ENCODE results near the gene CCDC85B.

The CCDC85B gene

GRCh38 chr11:65932558-65932919, 42.1 kb downstream of the CCDC85B start:
- H3K4me3 ChIP-seq (ENCODE audit: low read length), result no peak overlapping the region
- no peak for DNase-seq (ENCODE audit: low read depth)
- TF ChIP-seq CTCF (conservative IDR thresholded peaks at IDR 0.05; ENCODE audit: low read depth, low read length), result no peak

GRCh38 chr11:65934014-65934413, 43.5 kb downstream of the CCDC85B start:
- no peak overlapping the region for H3K4me3 ChIP-seq (ENCODE audit: low read length)
- no peak for DNase-seq (ENCODE audit: low read depth)
- no peak for TF ChIP-seq CTCF (conservative IDR thresholded peaks at IDR 0.05; ENCODE audit: low read depth, low read length)

DNA sequence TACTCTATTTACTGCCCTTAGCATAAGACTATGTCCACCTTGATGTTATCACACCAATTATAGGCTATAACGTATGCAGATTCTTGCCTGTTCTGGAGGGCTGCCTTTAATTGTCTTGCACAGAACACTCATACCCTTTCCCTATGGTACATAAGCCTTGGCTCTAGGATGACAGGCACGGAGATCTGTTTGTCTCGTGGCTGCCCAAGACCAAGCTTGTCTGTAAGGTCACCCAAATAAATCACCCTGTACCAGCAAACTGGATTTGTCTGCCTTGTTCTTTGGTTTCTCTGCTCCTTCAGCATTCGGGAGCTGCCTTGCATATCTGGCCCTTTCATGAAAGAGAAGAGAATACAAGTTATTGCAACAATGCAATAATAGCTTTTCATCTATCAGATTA, 47.3 kb downstream of the CCDC85B start:
- H3K4me3 ChIP-seq (ENCODE audit: low read length), result no peak overlapping the region
- DNase-seq (ENCODE audit: low read depth), result no peak
- no peak for TF ChIP-seq CTCF (conservative IDR thresholded peaks at IDR 0.05; ENCODE audit: low read depth, low read length)

Measured in retinal pigment epithelial cell (primary cell).